Thoracic aorta (tissue), 2 donors: ENCODE measurements around the gene ARHGAP4. TPM values are rescaled to one million over a fixed set of nuclear protein-coding genes. Genes with fewer than 3 reads are reported as not detected.

ENCODE experiments used
- ATAC-seq: fragments of 150-250 bp; one replicate; pipeline ENCODE4 v1.8.0; 2017; ENCODE audit warnings: low read depth; ENCODE audit not compliant: insufficient number of reproducible peaks, low FRiP score
- DNase-seq: peaks from one replicate; pipeline ENCODE4 v3.0.0-alpha.2; 2020; ENCODE audit warnings: low spot score
- H3K27ac ChIP-seq, 2 donors: fragments of 200-600 bp; sonication (generic); 1 replicate in 1 of 2; 2 replicates in 1 of 2; pipeline ENCODE4 v1.5.1; 2016; ENCODE audit warnings: mild to moderate bottlenecking in 2 of 2, moderate library complexity in 2 of 2
- H3K27me3 ChIP-seq: fragments of 200-600 bp; sonication (generic); replicated peaks from 2 replicates; pipeline ENCODE4 v1.6.0; 2016; ENCODE audit warnings: mild to moderate bottlenecking; ENCODE audit not compliant: insufficient read depth
- H3K36me3 ChIP-seq: fragments of 200-600 bp; sonication (generic); one replicate; pipeline ENCODE4 v1.5.1; 2016
- H3K4me1 ChIP-seq, 2 donors: fragments of 200-600 bp; sonication (generic); 1 replicate in 1 of 2; 2 replicates in 1 of 2; pipeline versions ENCODE4 v1.5.1 to v1.6.0; 2016; ENCODE audit warnings: low read depth in 2 of 2, mild to moderate bottlenecking in 1 of 2; ENCODE audit not compliant: control insufficient read depth in 1 of 2
- H3K4me3 ChIP-seq: fragments of 200-600 bp; sonication (generic); 2 replicates; pipeline ENCODE4 v1.5.1; 2016; ENCODE audit warnings: mild to moderate bottlenecking
- H3K9me3 ChIP-seq: fragments of 200-600 bp; sonication (generic); 2 replicates; pipeline ENCODE4 v1.5.1; 2016
- total RNA-seq, 2 donors: library from RNA; depleted of rRNA; stranded (reverse); fragments of >200 nt; gene quantifications; one replicate each; pipeline versions ENCODE4 v1.1.0 to v1.2.3, GENCODE V29; 2016
- TF ChIP-seq, protein P1 (sequence below): fragments of 200-600 bp; sonication (generic); IDR thresholded peaks from one replicate; pipeline ENCODE4 v1.5.1; 2019; ENCODE audit warnings: antibody characterized with exemption

ARHGAP4 gene
- total RNA-seq, 2 donors from 2014 or later: 31.7 to 92.1 TPM

DNA sequence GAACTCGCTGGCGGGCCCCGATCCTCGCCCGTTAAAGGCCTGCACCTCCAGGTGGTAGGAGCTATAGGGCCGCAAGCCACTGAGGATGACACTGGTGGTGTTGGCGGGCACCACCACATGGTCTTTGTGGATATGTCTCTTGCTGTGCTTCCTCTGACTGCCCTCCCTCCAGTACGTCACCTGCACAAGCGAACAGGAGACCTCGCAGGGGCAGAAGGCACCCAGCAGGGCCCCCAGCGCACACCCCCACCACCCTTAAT lies 60.8 kb downstream of the ARHGAP4 start:
- Histone ChIP-seq H3K27me3 (no peaks in the 10 kb centered on the region), H3K4me3 (no peak overlapping the region), H3K27ac (no peak overlapping the region), H3K9me3 (no peaks in the 10 kb centered on the region), H3K36me3 (no peaks in the 10 kb centered on the region), H3K4me1 (no peaks in the 10 kb centered on the region)
- ATAC-seq (no peak), DNase-seq (no peak)
- TF ChIP-seq, protein P1, sequence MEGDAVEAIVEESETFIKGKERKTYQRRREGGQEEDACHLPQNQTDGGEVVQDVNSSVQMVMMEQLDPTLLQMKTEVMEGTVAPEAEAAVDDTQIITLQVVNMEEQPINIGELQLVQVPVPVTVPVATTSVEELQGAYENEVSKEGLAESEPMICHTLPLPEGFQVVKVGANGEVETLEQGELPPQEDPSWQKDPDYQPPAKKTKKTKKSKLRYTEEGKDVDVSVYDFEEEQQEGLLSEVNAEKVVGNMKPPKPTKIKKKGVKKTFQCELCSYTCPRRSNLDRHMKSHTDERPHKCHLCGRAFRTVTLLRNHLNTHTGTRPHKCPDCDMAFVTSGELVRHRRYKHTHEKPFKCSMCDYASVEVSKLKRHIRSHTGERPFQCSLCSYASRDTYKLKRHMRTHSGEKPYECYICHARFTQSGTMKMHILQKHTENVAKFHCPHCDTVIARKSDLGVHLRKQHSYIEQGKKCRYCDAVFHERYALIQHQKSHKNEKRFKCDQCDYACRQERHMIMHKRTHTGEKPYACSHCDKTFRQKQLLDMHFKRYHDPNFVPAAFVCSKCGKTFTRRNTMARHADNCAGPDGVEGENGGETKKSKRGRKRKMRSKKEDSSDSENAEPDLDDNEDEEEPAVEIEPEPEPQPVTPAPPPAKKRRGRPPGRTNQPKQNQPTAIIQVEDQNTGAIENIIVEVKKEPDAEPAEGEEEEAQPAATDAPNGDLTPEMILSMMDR: no peak

DNA sequence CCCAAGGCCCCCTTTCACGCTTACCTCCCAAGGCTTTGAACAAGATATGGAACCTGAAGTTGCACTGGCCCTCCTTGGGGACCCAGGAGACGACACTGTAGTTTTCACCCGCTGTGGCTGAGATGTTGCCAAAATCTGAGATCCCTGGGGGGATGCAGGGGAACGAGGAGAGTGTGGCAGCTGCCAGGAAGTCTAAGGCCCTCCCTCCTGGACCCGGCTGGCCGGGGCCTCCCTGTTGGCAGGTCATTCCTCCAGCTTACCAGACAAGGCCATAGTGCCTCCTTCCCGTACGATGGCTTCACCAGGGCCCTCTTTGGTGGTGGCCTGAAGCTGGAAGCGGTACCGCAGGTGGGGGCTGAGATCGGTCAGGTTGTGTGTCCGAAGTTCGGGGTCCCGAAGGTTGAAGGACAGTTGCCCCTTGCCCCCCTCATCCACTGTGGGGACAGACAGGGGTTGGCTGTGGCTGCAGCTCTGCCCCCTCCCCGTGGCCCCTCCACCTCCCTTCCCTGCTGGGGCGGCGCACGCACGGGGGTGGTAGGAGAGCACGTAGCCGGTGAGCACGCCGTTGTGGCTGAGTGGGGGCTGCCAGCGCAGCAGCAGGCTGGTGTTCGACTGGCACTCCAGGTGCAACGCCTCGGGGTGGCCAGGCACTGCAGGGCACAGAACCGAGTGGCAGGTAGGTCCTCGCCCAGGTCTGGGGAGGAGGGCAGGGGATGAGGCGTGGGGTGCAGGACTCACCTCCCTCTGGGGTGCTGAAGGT lies 61.3 kb downstream of the ARHGAP4 start:
- DNase-seq: no peak
- ATAC-seq: no peak

DNA sequence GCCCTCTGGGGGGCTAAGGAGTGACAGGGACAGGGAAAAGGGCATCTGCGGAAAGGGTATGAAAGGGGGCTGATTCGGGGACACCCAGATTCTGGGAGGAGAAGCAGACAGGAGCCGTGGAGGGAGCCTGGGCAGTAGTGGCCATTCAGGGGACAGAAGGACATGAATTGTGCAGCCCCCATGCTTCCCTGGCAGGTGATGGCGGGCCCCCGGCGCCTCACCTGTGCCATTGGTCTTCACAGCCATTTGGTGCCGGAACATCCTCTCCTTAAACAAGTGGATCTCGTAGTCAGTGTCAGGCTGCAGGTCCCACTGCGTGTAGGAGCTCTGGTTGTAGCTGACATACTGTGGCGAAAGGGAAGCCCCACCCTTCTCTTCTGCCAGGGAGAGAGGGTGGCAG lies 62.0 kb downstream of the ARHGAP4 start:
- H3K27me3 ChIP-seq: no peaks in the 10 kb centered on the region
- TF ChIP-seq, protein P1: no peak
- DNase-seq: no peak
- H3K4me1 ChIP-seq: no peaks in the 10 kb centered on the region
- H3K9me3 ChIP-seq: no peaks in the 10 kb centered on the region
- no peak overlapping the region for H3K27ac ChIP-seq
- no peaks in the 10 kb centered on the region for H3K36me3 ChIP-seq
- no peak for ATAC-seq
- H3K4me3 ChIP-seq: no peak overlapping the region

More for the DNA sequence above, 61.3 kb downstream of the ARHGAP4 start:
- Histone ChIP-seq H3K27me3 (no peaks in the 10 kb centered on the region), H3K27ac (no peak overlapping the region), H3K9me3 (no peaks in the 10 kb centered on the region), H3K4me1 (no peaks in the 10 kb centered on the region), H3K36me3 (no peaks in the 10 kb centered on the region), H3K4me3 (no peak overlapping the region)
- TF ChIP-seq, protein P1: no peak

DNA sequence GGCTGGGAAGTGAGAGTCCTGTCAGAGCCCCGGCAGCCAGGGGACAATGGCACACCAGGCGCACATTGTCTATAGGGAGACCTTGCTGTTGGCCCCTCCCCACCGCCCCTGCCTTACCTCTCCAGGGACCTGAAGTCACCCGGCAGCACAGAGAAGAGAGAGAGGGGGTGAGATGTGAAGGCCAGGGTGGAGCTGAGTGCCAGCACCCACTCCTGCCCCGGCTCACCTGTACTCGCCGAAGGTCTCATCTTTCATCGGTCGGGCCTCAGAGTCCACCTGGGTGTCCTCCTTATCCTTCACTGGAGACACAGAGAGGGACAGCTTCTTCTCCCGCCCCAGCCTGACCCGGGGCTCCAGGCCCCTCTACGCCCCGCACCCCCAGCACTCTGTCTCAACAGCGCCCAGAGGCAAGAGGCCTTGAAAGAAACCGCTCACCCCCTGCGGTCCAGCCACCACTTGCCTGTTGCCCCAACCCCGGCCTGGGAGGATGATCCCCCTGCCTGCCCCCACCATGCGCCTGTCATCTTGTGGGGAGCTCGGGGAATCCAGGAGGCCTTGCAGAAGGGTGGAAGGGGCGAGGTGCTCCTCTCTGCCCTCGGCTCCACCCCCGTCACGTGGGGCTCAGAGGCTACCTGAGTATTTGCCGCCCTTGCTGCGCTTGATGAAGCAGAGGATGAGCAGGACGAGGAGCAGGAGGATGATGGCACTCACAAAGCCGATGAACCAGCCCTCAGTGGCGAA lies 62.6 kb downstream of the ARHGAP4 start:
- DNase-seq (no peak), ATAC-seq (no peak)
- TF ChIP-seq, protein P1: no peak
- Histone ChIP-seq H3K4me3 (no peak overlapping the region), H3K27me3 (no peaks in the 10 kb centered on the region), H3K4me1 (no peaks in the 10 kb centered on the region), H3K27ac (no peak overlapping the region), H3K36me3 (no peaks in the 10 kb centered on the region), H3K9me3 (no peaks in the 10 kb centered on the region)

DNA sequence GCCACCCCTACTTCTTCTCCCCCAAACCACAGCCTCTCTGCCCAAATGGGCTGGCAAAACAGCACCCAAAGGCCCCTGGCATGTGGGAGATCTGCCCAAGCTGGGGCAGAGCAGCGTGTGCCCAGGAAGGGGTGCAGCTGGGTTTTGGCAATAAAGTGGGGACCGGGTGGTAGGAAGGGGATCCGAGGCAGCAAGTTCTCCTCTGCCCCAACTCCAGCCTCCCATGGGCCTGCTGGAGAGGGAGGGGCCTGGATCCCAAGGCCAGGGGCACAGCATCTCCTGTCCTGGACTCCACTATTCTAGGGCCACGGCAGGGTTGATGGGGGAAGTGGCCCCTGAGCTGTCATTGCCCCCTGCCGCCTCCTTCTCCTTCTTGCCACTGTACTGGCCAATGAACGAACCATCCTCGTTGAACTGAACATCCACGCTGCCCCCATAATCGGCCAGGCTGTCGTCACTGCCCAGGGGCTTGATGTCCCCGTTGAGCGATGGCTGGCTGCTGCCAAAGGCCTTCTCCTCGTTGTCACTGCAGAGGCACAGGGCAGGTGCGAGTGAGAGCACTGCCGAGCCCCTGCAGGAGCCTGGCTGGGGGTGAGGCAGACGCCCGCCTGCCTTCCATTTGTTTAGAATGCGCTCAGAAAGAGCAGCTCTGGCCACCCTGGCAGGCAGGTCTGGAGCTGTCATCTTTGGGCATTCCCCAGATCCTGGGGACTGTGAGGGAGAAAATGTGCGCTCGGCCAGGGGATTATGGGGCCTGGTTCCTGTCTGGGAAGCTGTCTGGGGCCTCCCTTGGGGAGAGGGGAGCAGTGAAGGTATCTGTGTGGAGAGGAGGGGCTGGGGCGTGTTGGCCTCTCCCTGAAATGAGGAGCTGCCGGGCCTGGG lies 63.5 kb downstream of the ARHGAP4 start:
- ATAC-seq: no peak
- no peaks in the 10 kb centered on the region for H3K27me3 ChIP-seq
- H3K36me3 ChIP-seq: no peaks in the 10 kb centered on the region
- H3K4me1 ChIP-seq: no peaks in the 10 kb centered on the region
- TF ChIP-seq, protein P1: no peak
- no peak for DNase-seq
- no peak overlapping the region for H3K27ac ChIP-seq
- no peak overlapping the region for H3K4me3 ChIP-seq
- H3K9me3 ChIP-seq: no peaks in the 10 kb centered on the region
